K562 (cell line): ENCODE results near the gene LRRC8E. TPM values are rescaled to one million over a fixed set of nuclear protein-coding genes. Genes with fewer than 3 reads are reported as not detected.

ENCODE experiments used
- CAMTA2 ChIP-seq: fragments of 250-450 bp; sonication (Bioruptor Pico); conservative IDR thresholded peaks from 2 replicates; pipeline ENCODE4 v1.5.1; 2022
- CREM ChIP-seq: IDR thresholded peaks from 2 replicates; pipeline ENCODE4 v1.6.1; 2014; ENCODE audit warnings: antibody characterized with exemption, low read depth
- CTCFL ChIP-seq: IDR thresholded peaks from 2 replicates; pipeline ENCODE4 v1.6.1; 2011; ENCODE audit warnings: borderline replicate concordance, low read depth, mild to moderate bottlenecking, moderate library complexity, low read length; ENCODE audit not compliant: insufficient read depth, poor library complexity, severe bottlenecking
- DIDO1 ChIP-seq: fragments of 450-650 bp; IDR thresholded peaks from 2 replicates; pipeline ENCODE4 v1.6.1; 2016; ENCODE audit warnings: low read depth, missing biosample characterization, missing genetic modification characterization
- EP300 ChIP-seq: IDR thresholded peaks from 2 replicates; pipeline ENCODE4 v1.6.1; 2012; ENCODE audit warnings: low read length, improper control_type of control experiment
- HDAC1 ChIP-seq, 2 experiments: fragments of 450-650 bp; IDR thresholded peaks; 2 replicates each; pipeline ENCODE4 v1.6.1; 2016 to 2017; ENCODE audit warnings: inconsistent platforms in 1 of 2, mild to moderate bottlenecking in 1 of 2, moderate library complexity in 1 of 2
- MAFG ChIP-seq: fragments of 450-650 bp; conservative IDR thresholded peaks from 2 replicates; pipeline ENCODE4 v1.6.1; 2016; ENCODE audit warnings: missing genetic modification characterization, missing compliant biosample characterization
- PHF21A ChIP-seq: fragments of 450-650 bp; IDR thresholded peaks from 2 replicates; pipeline ENCODE4 v1.6.1; 2017; ENCODE audit warnings: low read depth, borderline replicate concordance
- PTRF ChIP-seq: fragments of 450-650 bp; IDR thresholded peaks from 2 replicates; pipeline ENCODE4 v1.6.1; 2016; ENCODE audit warnings: mild to moderate bottlenecking, missing genetic modification characterization, missing compliant biosample characterization
- RFX5 ChIP-seq: IDR thresholded peaks from 2 replicates; pipeline ENCODE4 v1.6.1; 2011; ENCODE audit warnings: low read depth, mild to moderate bottlenecking, improper control_type of control experiment, low read length
- RNF219 ChIP-seq: fragments of 250-450 bp; sonication (Bioruptor Pico); IDR thresholded peaks from 2 replicates; pipeline ENCODE4 v1.5.0; 2022; ENCODE audit warnings: mild to moderate bottlenecking
- SAP30 ChIP-seq: fragments of 200-600 bp; sonication (generic); IDR thresholded peaks from 2 replicates; pipeline ENCODE4 v1.6.1; 2012; ENCODE audit warnings: borderline replicate concordance, low read depth, mild to moderate bottlenecking, moderate library complexity, low read length, control low read depth, inconsistent platforms; ENCODE audit not compliant: insufficient read depth, poor library complexity, severe bottlenecking
- ZBTB34 ChIP-seq: fragments of 250-450 bp; sonication (Bioruptor Pico); IDR thresholded peaks from 2 replicates; pipeline ENCODE4 v1.8.0; 2021; ENCODE audit warnings: mild to moderate bottlenecking, moderate library complexity
- ZNF212 ChIP-seq: fragments of 450-650 bp; formaldehyde crosslinking; IDR thresholded peaks from 2 replicates; pipeline ENCODE4 v1.4.0; 2020; ENCODE audit warnings: mild to moderate bottlenecking
- ZNF280B ChIP-seq: fragments of 250-450 bp; sonication (Bioruptor Pico); IDR thresholded peaks from 2 replicates; pipeline ENCODE4 v1.5.1; 2021; ENCODE audit warnings: mild to moderate bottlenecking
- ZNF3 ChIP-seq: fragments of 250-450 bp; sonication (Bioruptor Pico); IDR thresholded peaks from 2 replicates; pipeline ENCODE4 v1.5.0; 2021; ENCODE audit warnings: mild to moderate bottlenecking, moderate library complexity
- ZNF316 ChIP-seq: fragments of 450-650 bp; IDR thresholded peaks from 2 replicates; pipeline ENCODE4 v1.6.1; 2016
- ZNF354B ChIP-seq: fragments of 250-450 bp; sonication (Bioruptor Pico); IDR thresholded peaks from 2 replicates; pipeline ENCODE4 v1.4.0; 2020
- ZNF655 ChIP-seq: fragments of 250-450 bp; sonication (Bioruptor Pico); IDR thresholded peaks from 2 replicates; pipeline ENCODE4 v1.5.0; 2021
- polyA plus RNA-seq, 8 experiments: library from polyadenylated mRNA; depleted of rRNA in 4 of 8; stranded (reverse) in 5 of 8; unstranded in 3 of 8; fragments of >200 nt; fragmentation: Nextera tagmentation in 2 of 8; fragmentation: Illumina TruSeq in 1 of 8; extraction: Ambion mirVana in 2 of 8; extraction: Trizol in 1 of 8; gene quantifications; 2 replicates each; pipeline versions ENCODE4 v1.2.1 to v1.2.3, GENCODE V29; 2011 to 2014; ENCODE audit warnings: inconsistent platforms in 1 of 8, missing spikeins in 1 of 8
- total RNA-seq, 7 experiments: library from RNA; depleted of rRNA in 6 of 7; stranded (reverse); fragments of >200 nt in 6 of 7; fragmentation: Illumina TruSeq in 2 of 7; extraction: Trizol in 2 of 7; gene quantifications; 2 replicates each; pipeline versions ENCODE4 v1.2.1 to v1.2.3, GENCODE V29; 2011 to 2021; ENCODE audit warnings: low replicate concordance in 1 of 7

The LRRC8E gene
- total and polyA plus RNA-seq, 9 of the 15 experiments (the other 6 are each of a cell fraction or from before 2014, with no cell fraction given), result 0.08 to 5.7 (median 3.5) TPM; not detected in 1

GRCh38 chr19:7919610-7920518, 31.6 kb downstream of the LRRC8E start, which contains the start of gene SNAPC2 (continued):
- peak; percentile 93 for TF ChIP-seq CTCFL
- no peak for TF ChIP-seq MAFG (tag)
- peak; percentile 73; the same call in 1 of the 2 replicates for TF ChIP-seq CREM
- no peak for TF ChIP-seq ZNF316
- TF ChIP-seq RNF219 (CRISPR knock-in tag), result no peak
- TF ChIP-seq ZNF280B (CRISPR knock-in tag), result no peak
- peak in 1 of 2 experiments; percentile 74; a peak in 2 of 4 replicates for TF ChIP-seq HDAC1 (IDR thresholded peaks at IDR 0.05)
- no peak for TF ChIP-seq RFX5
- peak; percentile 61 for TF ChIP-seq SAP30
- TF ChIP-seq ZBTB34 (CRISPR knock-in tag), result no peak
- TF ChIP-seq ZNF3 (CRISPR knock-in tag), result no peak
- no peak for TF ChIP-seq PHF21A
- TF ChIP-seq ZNF212, result no peak
- no peak for TF ChIP-seq CAMTA2 (CRISPR knock-in tag)
- TF ChIP-seq DIDO1 (tag), result 0 out of 2 replicates have a peak, but pooled peaks have one; percentile 27
- 0 out of 2 replicates have a peak, but pooled peaks have one; percentile 19 for TF ChIP-seq PTRF (tag)
- TF ChIP-seq ZNF354B (CRISPR knock-in tag), result no peak
- no peak for TF ChIP-seq ZNF655
- TF ChIP-seq EP300, result no peak
